H1 (cell line): ENCODE results near the gene RBMS1. TPM values are rescaled to one million over a fixed set of nuclear protein-coding genes. Genes with fewer than 3 reads are reported as not detected.

Source experiments
- CHD1 ChIP-seq: IDR thresholded peaks from 2 replicates; pipeline ENCODE4 v1.6.1; 2012; ENCODE audit warnings: low read depth, low read length, improper control_type of control experiment
- CTBP2 ChIP-seq: IDR thresholded peaks from 2 replicates; pipeline ENCODE4 v1.7.0; 2011; ENCODE audit warnings: borderline replicate concordance, mild to moderate bottlenecking, moderate library complexity, mixed read lengths, low read length; ENCODE audit not compliant: insufficient read depth, insufficient read length
- KDM1A ChIP-seq: fragments of 200-600, 300-600 bp; sonication (generic); IDR thresholded peaks from 2 replicates; pipeline ENCODE4 v1.7.1; 2016; ENCODE audit warnings: mild to moderate bottlenecking, low read length, borderline replicate concordance
- polyA plus RNA-seq, 7 experiments: library from polyadenylated mRNA; depleted of rRNA in 3 of 7; stranded (reverse) in 5 of 7; unstranded in 2 of 7; fragments of >200 nt in 5 of 7; fragments of 200-250 nt in 2 of 7; gene quantifications; 1 replicate in 5 of 7; 2 replicates in 1 of 7; 4 replicates in 1 of 7; pipeline versions ENCODE4 v1.2.1 to v1.2.3, GENCODE V29; 2011 to 2013; ENCODE audit warnings: missing spikeins in 2 of 7, mixed read lengths in 2 of 7
- total RNA-seq: library from RNA; stranded (reverse); fragmentation: NEBNext Ultra II Directional; extraction: Animal tissue kit (Norgen Biotek cat#: 25700); gene quantifications from 2 replicates; pipeline ENCODE4 v1.2.1, GENCODE V29; 2021
- TF ChIP-seq, protein P1 (sequence below): IDR thresholded peaks from 2 replicates; pipeline ENCODE4 v1.6.1; 2011; ENCODE audit warnings: low read depth, mild to moderate bottlenecking, low read length; ENCODE audit not compliant: insufficient read depth

Gene RBMS1
- total and polyA plus RNA-seq, 2 of the 8 experiments (the other 6 are each of a cell fraction or from before 2014, with no cell fraction given), result 53.7 to 60.0 TPM

- TF ChIP-seq CHD1 (no peak), KDM1A (no peak), CTBP2 (no peak)
- TF ChIP-seq, protein P1, sequence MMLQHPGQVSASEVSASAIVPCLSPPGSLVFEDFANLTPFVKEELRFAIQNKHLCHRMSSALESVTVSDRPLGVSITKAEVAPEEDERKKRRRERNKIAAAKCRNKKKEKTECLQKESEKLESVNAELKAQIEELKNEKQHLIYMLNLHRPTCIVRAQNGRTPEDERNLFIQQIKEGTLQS, result no peak
Observed at GRCh38 chr2:160362018-160362417, 131.6 kb downstream of the RBMS1 start (continued).
